Common myeloid progenitor, CD34-positive (primary cell): ENCODE data around the gene CD63.

ENCODE experiments used
- CTCF ChIA-PET: fragments of 350-600 bp; sonication (Branson Sonifier 250); formaldehyde crosslinking; loops from one replicate; lab custom pipeline; 2021; ENCODE audit warnings: antibody characterized with exemption; lab: Charles Lee
- POLR2A ChIA-PET: fragments of 350-600 bp; sonication (Branson Sonifier 250); formaldehyde crosslinking; loops from one replicate; lab custom pipeline; 2021; ENCODE audit warnings: antibody characterized with exemption; lab: Charles Lee
- DNase-seq, 3 donors: peaks; one replicate each; pipeline versions ENCODE4 v3.0.0 to v3.0.0-alpha.2; 2013
- H3K27ac ChIP-seq, 2 experiments: 1 replicate in 1 of 2; 2 replicates in 1 of 2; pipeline ENCODE4 v1.7.0; 2013; ENCODE audit warnings: inconsistent platforms in 2 of 2, low read length in 2 of 2, mild to moderate bottlenecking in 2 of 2, low read depth in 1 of 2, moderate library complexity in 1 of 2; ENCODE audit not compliant: severe bottlenecking in 2 of 2, insufficient read depth in 1 of 2, poor library complexity in 1 of 2
- H3K27me3 ChIP-seq, 5 experiments: replicated peaks in 2 of 5; 1 replicate in 3 of 5; 2 replicates in 2 of 5; pipeline versions ENCODE4 v1.6.1 to v1.7.0; 2013; ENCODE audit warnings: low read length in 4 of 5, mild to moderate bottlenecking in 2 of 5, moderate library complexity in 2 of 5, inconsistent platforms in 1 of 5; ENCODE audit not compliant: insufficient read depth in 5 of 5, control insufficient read depth in 4 of 5
- H3K36me3 ChIP-seq, 4 experiments: 1 replicate in 2 of 4; 2 replicates in 2 of 4; pipeline versions ENCODE4 v1.6.1 to v1.7.0; 2013; ENCODE audit warnings: low read length in 3 of 4, control low read depth in 1 of 4, mild to moderate bottlenecking in 1 of 4; ENCODE audit not compliant: control insufficient read depth in 4 of 4, insufficient read depth in 4 of 4
- H3K4me1 ChIP-seq, 4 experiments: 1 replicate in 3 of 4; 2 replicates in 1 of 4; pipeline versions ENCODE4 v1.6.1 to v1.7.1; 2013; ENCODE audit warnings: low read length in 3 of 4, mild to moderate bottlenecking in 3 of 4, control low read depth in 1 of 4, inconsistent platforms in 1 of 4, moderate library complexity in 1 of 4; ENCODE audit not compliant: control insufficient read depth in 4 of 4, insufficient read depth in 4 of 4; ENCODE audit errors: control extremely low read depth in 1 of 4
- H3K4me3 ChIP-seq, 7 experiments: 1 replicate in 4 of 7; 2 replicates in 3 of 7; pipeline versions ENCODE4 v1.5.1 to v1.7.0; 2013; ENCODE audit warnings: mild to moderate bottlenecking in 7 of 7, low read length in 6 of 7, moderate library complexity in 6 of 7, inconsistent platforms in 2 of 7, low read depth in 2 of 7, control low read depth in 1 of 7; ENCODE audit not compliant: insufficient read depth in 4 of 7, control insufficient read depth in 1 of 7; ENCODE audit errors: extremely low read depth in 1 of 7
- H3K9me3 ChIP-seq, 5 experiments: 1 replicate in 4 of 5; 2 replicates in 1 of 5; pipeline versions ENCODE4 v1.6.1 to v1.7.1; 2013; ENCODE audit warnings: low read length in 4 of 5, mild to moderate bottlenecking in 2 of 5, inconsistent platforms in 1 of 5, low read depth in 1 of 5, moderate library complexity in 1 of 5; ENCODE audit not compliant: control insufficient read depth in 4 of 5, insufficient read depth in 2 of 5; ENCODE audit errors: control extremely low read depth in 1 of 5
- WGBS: methylation state at CpG from one replicate; pipeline ENCODE4 v1.1.5; 2013; ENCODE audit not compliant: insufficient coverage; 5-methylcytosine and 5-hydroxymethylcytosine counted together

The CD63 gene

DNA sequence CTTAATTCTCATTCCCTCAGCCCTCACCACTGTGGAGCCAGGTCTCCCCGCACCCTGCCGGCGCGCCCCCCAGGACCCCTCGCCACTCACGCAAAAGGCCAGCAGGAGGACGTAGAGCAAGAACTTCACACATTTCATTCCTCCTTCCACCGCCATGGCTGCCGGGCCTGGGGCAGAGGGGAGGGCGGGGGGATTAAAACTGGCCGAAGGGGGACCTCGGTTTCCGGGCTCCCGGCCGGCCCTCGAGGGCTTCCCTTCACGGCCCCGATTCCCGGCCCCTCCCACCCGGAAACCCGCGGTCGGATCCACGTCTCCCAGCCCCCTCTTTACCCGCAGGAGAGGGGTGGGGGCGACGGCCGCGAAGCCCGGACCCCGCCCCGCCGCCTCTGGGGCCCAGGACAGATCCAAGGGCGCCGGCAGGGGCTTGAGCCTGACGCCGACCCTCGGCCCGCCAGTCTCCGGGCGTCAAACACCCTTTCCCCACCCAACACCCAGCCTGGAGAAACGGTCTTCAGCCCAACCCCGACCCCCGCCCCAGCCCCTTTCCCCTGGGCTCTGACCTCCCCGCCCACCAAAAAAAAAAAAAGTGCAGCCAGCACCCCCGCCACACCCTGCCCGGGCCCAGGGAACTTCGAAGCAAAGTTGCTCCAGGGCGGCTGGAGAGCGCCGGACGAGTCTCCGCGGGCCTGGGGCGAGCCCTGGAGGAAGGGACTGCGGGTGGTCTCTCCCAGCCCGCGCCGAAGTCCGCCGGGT, 447 bp downstream of the CD63 start:
- POLR2A ChIA-PET = interaction anchor here (0.9 to 1.6 kb wide), 4 partner anchors 10 to 15 kb away, joined by 3 to 8 read pairs (median 4); partner anchors contain the start of gene BLOC1S1
- WGBS = 0% methylated on average over 38 of the region's 61 CpGs
- DNase-seq = peak in 2 of 3 donors; percentile 36 to 46

DNA sequence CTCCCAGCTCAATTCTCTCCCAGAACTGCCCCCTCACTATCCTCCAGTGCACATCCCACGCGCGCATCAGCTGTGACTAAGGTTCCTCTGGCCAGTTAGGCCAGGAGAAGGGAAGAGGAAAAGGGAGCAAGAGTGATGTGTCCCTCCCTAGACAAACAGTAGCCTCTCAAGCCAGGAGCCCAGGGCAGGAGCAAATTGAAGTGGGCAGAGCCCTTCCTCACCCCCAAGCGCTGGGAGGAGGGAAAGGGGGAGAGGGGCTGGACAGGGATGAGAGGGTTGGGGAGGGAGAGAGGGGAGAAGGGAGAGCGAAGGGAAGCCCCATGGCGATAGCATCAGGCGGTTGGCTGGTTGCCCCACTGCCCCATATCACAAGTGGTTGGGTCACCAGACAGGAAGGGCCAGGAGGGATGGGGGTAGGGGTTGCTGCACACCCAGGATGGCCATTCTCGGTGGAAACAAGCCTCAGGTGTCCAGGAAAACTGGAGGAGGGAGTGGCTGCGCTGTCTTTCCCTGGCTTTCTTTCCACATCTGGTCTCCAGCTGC, 1.1 kb downstream of the CD63 start:
- H3K36me3 ChIP-seq = peaks cover 3 to 40% (median 23%) of the 10 kb centered on the region in 4 experiments
- peaks cover 12 to 46% (median 34%) of the 10 kb centered on the region in 4 experiments for H3K4me1 ChIP-seq
- ChIA-PET CTCF (interaction anchor here (1.8 to 3.2 kb wide), 2 partner anchors 10 to 11 kb away, joined by 11 to 15 read pairs; partner anchors contain the start of gene BLOC1S1), POLR2A (no interaction called here)
- H3K27me3 ChIP-seq = no peaks in the 10 kb centered on the region
- no peaks in the 10 kb centered on the region for H3K9me3 ChIP-seq
- WGBS = 10% methylated on average over 4 of the region's 9 CpGs
- peak overlapping the region; percentile 57 to 88 (median 71) for H3K4me3 ChIP-seq
- H3K27ac ChIP-seq = peak overlapping the region; percentile 25 to 86
- no peak for DNase-seq

More for the DNA sequence above, 447 bp downstream of the CD63 start:
- H3K36me3 ChIP-seq = peaks cover 3 to 38% (median 22%) of the 10 kb centered on the region in 4 experiments
- H3K9me3 ChIP-seq = no peaks in the 10 kb centered on the region
- no peaks in the 10 kb centered on the region for H3K27me3 ChIP-seq
- H3K4me1 ChIP-seq = peaks cover 12 to 46% (median 34%) of the 10 kb centered on the region in 4 experiments
- peak overlapping the region; percentile 66 to 86 for H3K27ac ChIP-seq
- H3K4me3 ChIP-seq = peak overlapping the region; percentile 57 to 88 (median 71)
- CTCF ChIA-PET = interaction anchor here (1.0 to 3.2 kb wide), 8 partner anchors 8 to 166 kb away, joined by 5 to 49 read pairs (median 16); partner anchors contain the start of genes BLOC1S1 and RDH5

DNA sequence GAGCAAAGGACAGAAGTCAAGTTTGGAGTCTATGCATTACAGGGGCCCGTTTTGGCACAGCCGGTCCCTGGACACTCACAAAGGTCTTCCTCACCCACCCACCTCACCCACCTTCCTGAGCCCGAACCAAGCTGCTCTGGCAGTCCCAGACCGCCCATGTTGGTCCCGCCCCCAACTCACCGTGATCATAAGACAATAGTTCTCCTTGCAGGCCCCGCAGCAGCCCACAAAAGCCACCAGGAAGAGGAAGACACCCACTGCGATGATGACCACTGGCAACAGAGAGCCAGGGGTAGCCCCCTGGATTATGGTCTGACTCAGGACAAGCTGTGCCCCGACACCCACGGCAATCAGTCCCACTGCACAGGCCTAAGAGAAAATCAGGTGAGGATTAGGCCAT, 1.8 kb downstream of the CD63 start:
- Histone ChIP-seq H3K27ac (peak overlapping the region in 1 of 2 experiments; percentile 86), H3K9me3 (no peaks in the 10 kb centered on the region), H3K4me3 (peak overlapping the region in 3 of 7 experiments; percentile 70 to 88 (median 86)), H3K4me1 (peaks cover 12 to 46% (median 34%) of the 10 kb centered on the region in 4 experiments), H3K27me3 (no peaks in the 10 kb centered on the region), H3K36me3 (peaks cover 3 to 40% (median 23%) of the 10 kb centered on the region in 4 experiments)
- no peak for DNase-seq
- ChIA-PET POLR2A (no interaction called here), CTCF (interaction anchor here (1.8 kb wide), 1 partner anchor 10 kb away, joined by 11 read pairs; no protein-coding TSS in a partner anchor)
- 46% methylated on average over 7 of the region's 10 CpGs for WGBS

DNA sequence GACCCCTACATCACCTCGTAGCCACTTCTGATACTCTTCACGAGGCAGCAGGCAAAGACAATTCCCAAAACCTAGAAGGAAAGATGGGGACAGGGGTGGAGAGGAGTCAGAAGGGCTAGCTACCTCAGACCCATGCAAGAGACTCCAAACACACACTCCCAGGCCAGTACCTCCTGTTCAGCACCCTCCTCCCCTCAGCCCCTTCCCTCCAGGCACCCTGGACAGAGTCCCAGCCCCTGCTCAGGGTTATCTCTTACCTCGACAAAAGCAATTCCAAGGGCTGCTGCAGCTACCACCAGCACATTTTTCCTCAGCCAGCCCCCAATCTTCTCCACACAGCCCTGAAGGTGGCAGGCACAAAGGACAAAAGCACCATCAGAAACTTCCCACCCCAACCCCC, 3.3 kb downstream of the CD63 start:
- no peaks in the 10 kb centered on the region for H3K9me3 ChIP-seq
- H3K4me3 ChIP-seq = no peak overlapping the region
- CTCF ChIA-PET = interaction anchor here (0.9 to 7.3 kb wide), 9 partner anchors 9 to 75 kb away, joined by 3 to 119 read pairs (median 4); partner anchors contain the start of gene BLOC1S1
- no peak for DNase-seq
- H3K27ac ChIP-seq = no peak overlapping the region
- H3K36me3 ChIP-seq = peaks cover 3 to 40% (median 24%) of the 10 kb centered on the region in 4 experiments
- WGBS = 100% methylated on average over 1 of the region's 3 CpGs
- H3K4me1 ChIP-seq = peaks cover 8 to 39% (median 31%) of the 10 kb centered on the region in 4 experiments
- POLR2A ChIA-PET = interaction anchor here (0.7 to 1.3 kb wide), 3 partner anchors 12 to 304 kb away, joined by 3 to 9 read pairs (median 4); no protein-coding TSS in a partner anchor
- no peaks in the 10 kb centered on the region for H3K27me3 ChIP-seq

DNA sequence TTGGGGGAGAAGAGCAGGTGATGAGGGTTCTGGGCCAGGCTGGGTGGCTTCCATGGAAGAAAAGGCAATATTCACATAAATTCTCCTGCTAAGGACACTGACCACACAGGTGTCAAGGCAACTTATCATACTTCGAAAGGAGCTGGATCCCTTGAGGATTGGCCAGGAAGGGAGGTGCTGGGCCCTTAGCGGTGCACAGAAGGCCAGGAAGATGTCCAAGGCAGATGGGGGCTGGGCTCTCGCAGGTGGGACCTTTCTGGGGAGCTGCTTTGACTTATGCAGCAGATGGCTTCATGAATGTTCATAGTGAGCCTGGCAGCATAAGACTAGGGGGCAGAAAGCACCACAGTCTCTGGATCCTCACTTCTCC, 3.9 kb downstream of the CD63 start:
- no peak for DNase-seq
- peaks cover 3 to 40% (median 28%) of the 10 kb centered on the region in 4 experiments for H3K36me3 ChIP-seq
- no peak overlapping the region for H3K4me3 ChIP-seq
- WGBS = 90% methylated on average over 2 of the region's 3 CpGs
- H3K27ac ChIP-seq = no peak overlapping the region
- CTCF ChIA-PET = interaction anchor here (0.9 to 7.3 kb wide), 11 partner anchors 9 to 76 kb away, joined by 3 to 119 read pairs (median 3); partner anchors contain the start of gene BLOC1S1
- H3K9me3 ChIP-seq = no peaks in the 10 kb centered on the region
- H3K27me3 ChIP-seq = no peaks in the 10 kb centered on the region
- POLR2A ChIA-PET = interaction anchor here (0.7 to 1.3 kb wide), 3 partner anchors 12 to 305 kb away, joined by 3 to 9 read pairs (median 4); no protein-coding TSS in a partner anchor
- peaks cover 6 to 32% (median 24%) of the 10 kb centered on the region in 4 experiments for H3K4me1 ChIP-seq

DNA sequence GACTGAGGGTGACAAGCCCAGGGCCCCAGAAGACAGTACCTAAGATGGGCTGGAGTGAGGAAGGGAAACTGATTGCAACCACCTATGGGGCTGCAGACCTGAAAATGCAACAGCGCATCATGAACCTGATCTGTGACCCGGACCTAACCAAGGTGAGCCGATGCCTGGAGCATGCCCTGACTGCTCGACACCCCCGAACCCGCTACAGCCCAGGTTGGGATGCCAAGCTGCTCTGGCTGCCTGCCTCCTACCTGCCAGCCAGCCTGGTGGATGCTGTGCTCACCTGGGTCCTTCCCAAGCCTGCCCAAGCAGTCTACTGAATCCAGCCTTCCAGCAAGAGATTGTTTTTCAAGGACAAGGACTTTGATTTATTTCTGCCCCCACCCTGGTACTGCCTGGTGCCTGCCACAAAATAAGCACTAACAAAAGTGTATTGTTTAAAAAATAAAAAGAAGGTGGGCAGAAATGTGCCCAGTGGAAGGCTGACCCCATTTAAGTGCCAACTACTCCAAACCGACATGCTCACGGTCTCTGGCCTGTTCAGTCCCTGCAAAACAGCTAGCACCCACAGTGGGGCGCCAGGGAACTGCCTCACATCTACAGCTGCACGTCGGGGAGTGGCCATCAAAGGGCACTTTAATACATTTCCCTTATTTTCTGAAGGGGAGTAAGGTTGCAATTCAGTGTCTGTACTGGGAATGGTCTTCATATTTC, 4.4 kb downstream of the CD63 start:
- no peaks in the 10 kb centered on the region for H3K27me3 ChIP-seq
- no peaks in the 10 kb centered on the region for H3K9me3 ChIP-seq
- 65% methylated on average over 11 of the region's 11 CpGs for WGBS
- no peak overlapping the region for H3K4me3 ChIP-seq
- peaks cover 6 to 27% (median 19%) of the 10 kb centered on the region in 4 experiments for H3K4me1 ChIP-seq
- no peak overlapping the region for H3K27ac ChIP-seq
- H3K36me3 ChIP-seq = peaks cover 3 to 44% (median 33%) of the 10 kb centered on the region in 4 experiments
- ChIA-PET POLR2A (interaction anchor here (0.7 to 1.3 kb wide), 3 partner anchors 13 to 305 kb away, joined by 3 to 9 read pairs (median 4); no protein-coding TSS in a partner anchor), CTCF (interaction anchor here (0.9 to 7.3 kb wide), 15 partner anchors 8 to 82 kb away, joined by 3 to 119 read pairs (median 3); partner anchors contain the start of gene BLOC1S1)
- DNase-seq = peak; percentile 72 to 86 (median 85)
